GM19099 (cell line): ENCODE data around the gene CEP135.

Experiments
- POLR2A ChIP-seq: IDR thresholded peaks from 3 replicates; pipeline ENCODE4 v1.6.1; 2011; ENCODE audit warnings: low read depth; ENCODE audit not compliant: insufficient read length; ENCODE audit errors: extremely low read depth

The CEP135 gene

GRCh38 chr4:56048702-56049431 is 100.1 kb downstream of the CEP135 start:
- peak; percentile 39 for TF ChIP-seq POLR2A

DNA sequence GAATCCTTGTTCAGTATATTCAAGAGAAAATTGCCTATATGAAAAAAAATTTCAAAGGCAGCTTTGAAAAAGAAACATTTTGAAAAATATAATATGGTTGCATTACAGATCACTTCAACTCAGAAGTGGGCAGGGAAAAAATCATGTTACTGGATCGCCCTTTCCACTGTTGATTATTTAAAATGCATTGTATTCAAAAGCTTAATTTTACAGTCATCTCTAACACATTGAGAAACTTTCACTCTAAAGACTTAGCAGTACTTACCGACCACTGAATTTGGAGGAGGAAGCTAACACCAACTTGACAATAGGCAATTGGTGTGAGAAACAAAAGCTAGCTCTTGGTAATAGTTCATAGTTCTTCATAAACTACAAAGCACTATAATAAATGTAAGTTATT is 101.9 kb downstream of the CEP135 start:
- no peak for TF ChIP-seq POLR2A

DNA sequence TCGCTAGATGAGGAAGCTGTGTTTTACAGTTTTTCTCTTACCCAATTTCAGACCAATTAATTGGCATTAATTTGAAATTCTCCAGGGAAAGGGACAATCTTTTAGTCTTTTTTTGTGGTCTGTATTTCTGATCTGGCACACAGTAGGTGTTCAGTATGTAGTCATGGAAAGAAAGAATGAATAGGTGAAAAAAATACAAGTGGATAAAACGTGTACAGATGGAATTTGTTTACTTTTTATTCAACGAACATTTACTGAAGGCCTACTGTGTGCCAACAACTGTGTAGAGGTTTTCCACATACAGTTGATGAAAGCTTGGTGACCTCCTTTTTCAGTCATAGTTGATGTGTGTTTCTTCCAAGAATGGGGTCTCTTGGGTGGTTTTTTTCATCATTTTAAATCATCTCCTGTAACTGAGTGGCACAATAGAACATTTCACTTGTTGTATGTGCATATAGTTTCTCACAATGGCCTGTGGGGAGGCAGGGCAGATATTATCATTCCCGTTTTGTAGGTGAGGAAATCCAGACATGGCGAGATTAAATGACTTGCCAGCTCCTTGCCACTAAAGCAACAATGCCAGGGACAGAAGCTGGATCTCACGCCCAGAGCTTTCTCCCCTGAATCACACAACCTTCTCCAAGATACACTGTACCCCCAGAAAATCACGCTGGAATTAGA is 102.4 kb downstream of the CEP135 start:
- no peak for TF ChIP-seq POLR2A

DNA sequence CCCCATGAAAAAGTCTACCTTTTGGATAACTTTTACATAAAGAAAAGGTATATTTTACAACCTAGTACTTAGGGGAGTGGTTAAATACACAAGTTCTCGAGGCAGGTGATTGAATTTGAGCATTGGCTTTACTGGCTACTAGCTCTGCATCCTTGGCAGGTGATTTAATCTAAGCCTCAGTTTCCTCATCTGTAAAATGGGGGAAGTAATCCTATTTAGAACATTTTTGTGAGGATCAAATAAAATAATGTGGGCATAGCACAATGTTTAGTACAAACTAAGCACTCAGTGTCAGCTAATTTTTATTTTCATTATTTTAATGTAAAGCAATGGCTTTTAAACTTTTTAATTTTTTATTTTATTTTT is 102.9 kb downstream of the CEP135 start:
- TF ChIP-seq POLR2A, result no peak

GRCh38 chr4:56052481-56052880 is 103.7 kb downstream of the CEP135 start:
- TF ChIP-seq POLR2A, result no peak

DNA sequence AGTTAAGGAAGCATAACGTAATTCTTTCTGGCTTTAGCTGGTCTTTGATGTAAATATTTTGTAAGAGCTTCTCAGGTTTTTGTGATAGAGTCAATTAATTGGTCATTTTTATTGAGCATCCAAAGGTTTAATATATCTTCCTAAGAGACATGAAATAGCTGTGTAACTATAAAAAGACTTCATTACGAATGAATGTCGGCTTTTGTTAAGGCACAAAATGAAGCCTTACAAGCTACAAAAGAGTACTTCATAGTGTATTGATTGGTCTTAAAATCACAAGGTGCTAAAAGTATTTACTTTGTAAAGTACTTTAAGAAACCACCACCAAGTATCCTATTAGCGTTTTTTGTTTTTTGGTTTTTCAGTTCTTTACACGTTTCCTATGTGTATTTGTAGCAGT is 104.2 kb downstream of the CEP135 start:
- no peak for TF ChIP-seq POLR2A

GRCh38 chr4:56055027-56055977 is 106.6 kb downstream of the CEP135 start:
- TF ChIP-seq POLR2A, result no peak

GRCh38 chr4:56055991-56056390 is 107.2 kb downstream of the CEP135 start:
- no peak for TF ChIP-seq POLR2A

DNA sequence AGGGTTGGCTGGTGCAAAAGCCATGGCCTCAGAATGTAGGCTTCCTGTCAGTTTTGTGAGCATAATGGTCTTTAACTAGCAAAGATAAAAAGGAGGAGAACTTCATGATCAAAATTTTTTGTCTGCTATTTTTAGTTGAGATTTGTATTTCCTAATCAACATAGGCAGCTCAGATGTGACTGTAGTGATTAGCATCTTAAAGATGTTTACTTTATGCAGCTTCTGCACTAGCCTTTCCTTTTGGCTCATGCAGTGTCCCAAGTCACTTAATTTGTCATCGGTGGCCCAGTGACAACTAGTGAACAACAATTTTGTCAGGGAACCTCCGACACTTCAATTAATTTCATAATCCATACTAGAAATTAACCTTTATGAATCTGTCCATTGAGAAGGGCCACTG is 109.8 kb downstream of the CEP135 start:
- no peak for TF ChIP-seq POLR2A

- no peak for TF ChIP-seq POLR2A
These were observed 111.3 kb downstream of the CEP135 start for GRCh38 chr4:56060036-56060435.

DNA sequence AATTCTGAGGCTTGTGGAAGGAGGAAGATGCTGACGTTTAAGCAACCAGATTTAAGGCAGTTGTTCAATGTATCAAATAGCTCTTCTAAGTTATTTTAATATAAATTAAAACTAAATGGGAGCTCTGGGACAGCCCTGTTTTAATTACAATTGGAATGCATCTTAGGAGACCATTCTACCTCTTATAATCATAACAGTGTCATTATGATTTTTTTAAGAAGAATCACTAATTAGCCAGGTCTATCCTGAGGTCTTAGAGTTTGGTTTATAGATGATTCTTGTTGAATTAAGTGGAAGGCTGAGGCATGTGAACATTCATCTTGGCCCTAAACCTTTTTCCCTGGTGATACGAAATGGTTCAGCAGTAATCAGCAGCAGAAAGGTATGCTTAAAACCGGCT is 113.4 kb downstream of the CEP135 start:
- TF ChIP-seq POLR2A, result no peak

DNA sequence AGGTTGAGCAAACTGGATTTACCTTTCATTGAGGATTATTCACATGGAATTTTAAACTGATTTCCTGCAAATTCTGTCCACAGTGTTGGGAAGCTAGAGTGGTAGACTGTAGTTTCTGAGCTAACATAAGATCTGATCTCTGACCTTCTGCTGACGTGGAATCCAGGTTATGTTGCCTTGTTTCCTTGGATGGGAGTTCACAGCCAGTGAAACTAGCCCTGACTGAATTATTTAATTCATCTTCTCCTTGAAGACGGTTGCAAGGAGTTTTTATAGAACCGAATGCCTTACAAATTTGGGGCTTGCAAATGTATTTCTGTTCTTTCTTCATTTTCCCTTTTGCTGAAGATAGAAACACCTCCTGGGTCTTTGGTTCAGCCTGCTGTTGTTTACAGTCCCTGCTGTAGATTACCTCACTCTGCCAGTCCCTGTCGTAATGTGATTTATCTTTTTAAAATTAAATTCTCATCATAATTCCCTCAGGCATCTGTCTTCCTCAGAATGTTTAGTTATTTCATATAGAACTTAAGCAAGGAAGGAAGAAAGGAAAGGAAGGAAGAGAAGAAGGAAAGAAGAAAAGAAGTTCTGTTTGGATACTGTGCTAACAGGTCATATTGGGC is 113.9 kb downstream of the CEP135 start:
- no peak for TF ChIP-seq POLR2A

GRCh38 chr4:56066493-56066892 is 117.7 kb downstream of the CEP135 start:
- no peak for TF ChIP-seq POLR2A

GRCh38 chr4:56067826-56068225 is 119.1 kb downstream of the CEP135 start:
- no peak for TF ChIP-seq POLR2A

GRCh38 chr4:56077676-56078075 is 128.9 kb downstream of the CEP135 start:
- no peak for TF ChIP-seq POLR2A
